EL (cell line): ENCODE data around the gene ATG10.

Source experiments
- DNase-seq: peaks from one replicate; pipeline ENCODE4 v3.0.0-alpha.2; 2016

Gene ATG10

GRCh38 chr5:82285206-82285605 lies 313.4 kb downstream of the ATG10 start:
- DNase-seq, result no peak

- no peak for DNase-seq
These were observed 315.8 kb downstream of the ATG10 start for GRCh38 chr5:82287625-82288024.

- DNase-seq, result no peak
These were observed 318.2 kb downstream of the ATG10 start for GRCh38 chr5:82290005-82290404.

- no peak for DNase-seq
These were observed 319.1 kb downstream of the ATG10 start for GRCh38 chr5:82290908-82291307.

DNA sequence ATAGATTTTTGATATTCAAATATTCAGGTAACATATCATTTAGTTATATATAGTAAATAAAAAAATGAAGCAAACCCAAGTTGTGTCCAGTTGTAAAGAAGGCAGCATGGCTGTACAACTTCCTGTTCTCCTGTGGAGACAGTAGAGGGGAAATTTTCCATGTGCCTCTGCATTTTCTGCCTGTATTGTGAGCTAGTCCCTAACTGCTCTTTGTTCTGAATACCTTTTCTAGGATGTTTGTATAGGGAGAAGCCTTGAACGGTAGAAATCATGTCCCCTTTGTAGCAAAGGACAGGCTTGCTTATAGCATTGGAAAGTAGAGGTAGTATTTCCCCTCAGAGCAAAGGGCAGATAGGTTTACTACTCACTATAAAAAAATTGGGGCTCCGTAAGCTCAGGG lies 319.6 kb downstream of the ATG10 start:
- DNase-seq, result no peak

GRCh38 chr5:82295144-82295543 lies 323.3 kb downstream of the ATG10 start:
- DNase-seq, result no peak

- no peak for DNase-seq
These were observed 324.2 kb downstream of the ATG10 start for GRCh38 chr5:82295959-82296531.

DNA sequence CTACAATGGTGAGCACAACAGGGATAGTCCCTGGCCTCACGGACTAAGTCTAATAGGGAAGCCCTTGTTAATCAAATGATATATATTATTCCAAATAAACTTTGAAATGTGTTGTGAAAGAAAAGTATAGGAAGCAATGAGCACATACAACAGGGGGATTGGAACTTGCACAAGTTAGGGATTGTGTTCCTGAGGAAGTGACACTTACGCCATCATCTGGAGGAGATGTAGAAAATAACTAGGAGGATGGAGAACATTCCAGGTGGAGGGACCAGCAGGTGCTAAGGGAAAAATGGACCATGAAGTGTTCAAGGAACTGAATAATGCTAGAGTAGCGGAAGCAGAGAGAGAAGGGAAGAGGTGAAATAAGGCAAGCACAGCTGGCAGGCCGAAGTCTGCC lies 325.1 kb downstream of the ATG10 start:
- DNase-seq, result no peak

DNA sequence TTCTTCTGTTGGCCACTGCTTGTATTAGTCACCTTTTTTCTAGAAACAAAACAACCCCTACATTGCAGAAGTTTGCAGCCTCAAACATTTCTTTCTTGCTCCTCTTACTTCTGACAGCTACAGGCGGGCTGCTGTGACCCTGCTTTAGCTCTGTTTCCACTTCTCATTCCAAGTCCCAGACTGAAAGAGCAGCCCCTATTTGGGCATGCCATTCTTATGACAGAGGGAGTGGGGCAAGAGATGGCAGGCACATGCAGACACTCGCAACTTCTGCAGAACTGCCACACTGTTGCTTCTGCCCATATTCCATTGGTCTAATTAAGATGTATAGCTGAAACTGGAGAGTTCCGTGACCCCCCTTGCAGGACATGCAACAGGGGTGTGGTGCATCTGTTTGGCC lies 325.9 kb downstream of the ATG10 start:
- DNase-seq, result no peak

DNA sequence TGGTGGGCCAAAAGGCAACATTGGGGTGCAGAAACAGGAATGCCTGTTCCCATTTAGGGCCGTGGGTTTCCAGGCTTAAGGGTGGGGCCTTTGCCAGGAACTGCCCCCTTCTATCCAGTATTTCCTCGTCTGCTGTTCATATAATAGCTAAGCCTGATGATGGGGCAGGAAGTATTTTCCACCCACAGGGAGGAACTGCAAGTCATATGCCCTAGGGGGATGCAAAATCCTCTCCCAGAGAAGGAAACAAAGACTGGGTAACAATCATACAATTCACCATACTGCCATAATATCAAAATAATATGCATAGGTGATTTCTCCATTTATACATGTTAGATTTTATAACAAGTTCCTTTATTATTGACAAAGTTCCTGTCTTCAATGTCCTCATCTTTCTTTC lies 326.8 kb downstream of the ATG10 start:
- DNase-seq, result no peak

DNA sequence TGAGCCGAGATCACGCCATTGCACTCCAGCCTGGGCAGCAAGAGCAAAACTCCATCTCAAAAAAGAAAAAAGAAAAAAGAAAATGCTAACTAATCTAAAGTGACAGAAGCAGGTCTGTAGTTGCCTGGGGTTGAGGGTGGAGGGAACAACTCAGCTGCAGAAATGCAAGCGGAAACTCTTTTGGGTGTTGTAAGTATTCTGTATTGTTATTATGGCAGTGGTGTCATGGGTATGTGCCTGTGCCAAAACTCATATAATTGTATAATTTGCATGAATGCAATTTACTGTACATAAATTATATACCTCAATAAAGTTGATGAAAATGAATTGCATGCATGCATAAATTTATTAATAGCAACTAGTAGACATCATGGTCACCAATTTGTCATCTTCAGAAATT lies 329.4 kb downstream of the ATG10 start:
- no peak for DNase-seq
